Osteoblast (primary cell): Measurements from ENCODE around the gene GPR22. TPM values are rescaled to one million over a fixed set of nuclear protein-coding genes. Genes with fewer than 3 reads are reported as not detected.
A peak's percentile ranks its signal among the peaks of the same experiment; 100 is the strongest.

Source experiments
- DNase-seq: peaks from one replicate; pipeline ENCODE4 v3.0.0; 2011; ENCODE audit warnings: low spot score, mixed read lengths; ENCODE audit not compliant: insufficient read length; ENCODE audit errors: missing footprints
- H2AFZ ChIP-seq: 2 replicates; pipeline ENCODE4 v1.6.0; 2011; ENCODE audit warnings: mild to moderate bottlenecking, low read length
- H3K27ac ChIP-seq: 2 replicates; pipeline ENCODE4 v1.5.1; 2011; ENCODE audit warnings: mild to moderate bottlenecking, low read depth, low read length, moderate library complexity
- H3K27me3 ChIP-seq: 2 replicates; pipeline ENCODE4 v1.6.0; 2012; ENCODE audit warnings: mild to moderate bottlenecking, control low read depth, inconsistent platforms, low read length, moderate library complexity; ENCODE audit not compliant: insufficient read depth
- H3K36me3 ChIP-seq: 2 replicates; pipeline ENCODE4 v1.5.1; 2011; ENCODE audit warnings: mild to moderate bottlenecking, low read length, control low read depth, moderate library complexity; ENCODE audit not compliant: insufficient read depth
- H3K4me1 ChIP-seq: 2 replicates; pipeline ENCODE4 v1.5.1; 2011; ENCODE audit warnings: mild to moderate bottlenecking, low read length, control low read depth, moderate library complexity; ENCODE audit not compliant: insufficient read depth
- H3K4me2 ChIP-seq: 2 replicates; pipeline ENCODE4 v1.6.0; 2011; ENCODE audit warnings: mild to moderate bottlenecking, low read length; ENCODE audit not compliant: insufficient read depth
- H3K4me3 ChIP-seq: fragments of 200-600 bp; sonication (generic); 3 replicates; pipeline ENCODE4 v1.5.1; 2012; ENCODE audit warnings: mild to moderate bottlenecking, low read length, inconsistent platforms; ENCODE audit not compliant: insufficient read depth
- H3K79me2 ChIP-seq: 2 replicates; pipeline ENCODE4 v1.6.0; 2012; ENCODE audit warnings: mild to moderate bottlenecking, low read length, control low read depth, inconsistent platforms; ENCODE audit not compliant: insufficient read depth
- H3K9me3 ChIP-seq: 2 replicates; pipeline ENCODE4 v1.5.1; 2011; ENCODE audit warnings: low read depth, low read length, control low read depth
- H4K20me1 ChIP-seq: 2 replicates; pipeline ENCODE4 v1.6.0; 2012; ENCODE audit warnings: mild to moderate bottlenecking, low read length, control low read depth; ENCODE audit not compliant: insufficient read depth
- CTCF ChIP-seq: IDR thresholded peaks from 2 replicates; pipeline ENCODE4 v1.5.1; 2011; ENCODE audit warnings: mild to moderate bottlenecking, low read depth, low read length, moderate library complexity; ENCODE audit errors: extremely low read depth
- total RNA-seq: library from RNA; depleted of rRNA; stranded (reverse); fragments of >200 nt; gene quantifications from 2 replicates; pipeline ENCODE4 v1.2.3, GENCODE V29; 2012

GPR22 gene
- total RNA-seq, 1 donor, result not detected

GRCh38 chr7:107432261-107432660 is 37.6 kb upstream of the GPR22 start:
- H3K9me3 ChIP-seq, result no peaks in the 10 kb centered on the region
- H3K4me1 ChIP-seq, result no peaks in the 10 kb centered on the region
- no peaks in the 10 kb centered on the region for H3K27me3 ChIP-seq
- H4K20me1 ChIP-seq, result no peaks in the 10 kb centered on the region
- H3K4me3 ChIP-seq, result no peak overlapping the region
- H3K27ac ChIP-seq, result no peak overlapping the region
- peaks cover 2% of the 10 kb centered on the region for H3K79me2 ChIP-seq
- no peak overlapping the region for H3K4me2 ChIP-seq
- no peak for TF ChIP-seq CTCF
- H2AFZ ChIP-seq, result no peak overlapping the region
- no peaks in the 10 kb centered on the region for H3K36me3 ChIP-seq
- no peak for DNase-seq

DNA sequence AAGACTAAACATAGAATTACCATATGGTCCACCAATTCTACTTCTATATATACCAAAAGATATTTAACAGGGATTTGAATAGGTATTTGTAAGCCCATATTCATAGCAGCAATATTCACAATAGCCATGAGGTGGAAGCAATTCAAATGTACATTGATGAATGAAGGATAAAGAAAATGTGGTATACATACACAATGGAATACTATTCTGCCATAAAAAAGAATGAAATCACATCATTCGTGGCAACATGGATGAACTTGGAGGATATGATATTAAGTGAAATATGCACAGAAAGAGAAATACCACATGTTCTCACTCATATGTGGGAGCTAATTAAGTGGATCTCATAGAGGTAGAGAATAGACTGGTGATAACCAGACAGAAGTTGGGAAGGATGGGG is 34.1 kb upstream of the GPR22 start:
- H3K4me3 ChIP-seq, result no peak overlapping the region
- no peaks in the 10 kb centered on the region for H3K36me3 ChIP-seq
- peaks cover 2% of the 10 kb centered on the region for H3K79me2 ChIP-seq
- no peaks in the 10 kb centered on the region for H3K4me1 ChIP-seq
- no peak for TF ChIP-seq CTCF
- no peak overlapping the region for H3K4me2 ChIP-seq
- H3K27me3 ChIP-seq, result no peaks in the 10 kb centered on the region
- no peaks in the 10 kb centered on the region for H3K9me3 ChIP-seq
- no peak overlapping the region for H2AFZ ChIP-seq
- no peak overlapping the region for H3K27ac ChIP-seq
- H4K20me1 ChIP-seq, result no peaks in the 10 kb centered on the region
- DNase-seq, result no peak

GRCh38 chr7:107439025-107439424 is 30.8 kb upstream of the GPR22 start:
- Histone ChIP-seq H3K4me3 (no peak overlapping the region), H2AFZ (no peak overlapping the region), H3K36me3 (no peaks in the 10 kb centered on the region), H3K4me1 (no peaks in the 10 kb centered on the region), H3K9me3 (no peaks in the 10 kb centered on the region), H3K27ac (no peak overlapping the region), H3K4me2 (no peak overlapping the region), H3K79me2 (no peaks in the 10 kb centered on the region), H3K27me3 (no peaks in the 10 kb centered on the region), H4K20me1 (no peaks in the 10 kb centered on the region)
- no peak for DNase-seq
- no peak for TF ChIP-seq CTCF

GRCh38 chr7:107441581-107442422 is 28.1 kb upstream of the GPR22 start:
- TF ChIP-seq CTCF, result no peak
- no peaks in the 10 kb centered on the region for H4K20me1 ChIP-seq
- H3K36me3 ChIP-seq, result no peaks in the 10 kb centered on the region
- H3K4me1 ChIP-seq, result peaks cover 3% of the 10 kb centered on the region
- H3K9me3 ChIP-seq, result no peaks in the 10 kb centered on the region
- DNase-seq, result peak; percentile 8
- H3K4me2 ChIP-seq, result no peak overlapping the region
- H2AFZ ChIP-seq, result no peak overlapping the region
- H3K27me3 ChIP-seq, result no peaks in the 10 kb centered on the region
- H3K27ac ChIP-seq, result no peak overlapping the region
- no peak overlapping the region for H3K4me3 ChIP-seq
- H3K79me2 ChIP-seq, result no peaks in the 10 kb centered on the region
